ENCODE data around the gene RAD51B.

Gene RAD51B

DNA sequence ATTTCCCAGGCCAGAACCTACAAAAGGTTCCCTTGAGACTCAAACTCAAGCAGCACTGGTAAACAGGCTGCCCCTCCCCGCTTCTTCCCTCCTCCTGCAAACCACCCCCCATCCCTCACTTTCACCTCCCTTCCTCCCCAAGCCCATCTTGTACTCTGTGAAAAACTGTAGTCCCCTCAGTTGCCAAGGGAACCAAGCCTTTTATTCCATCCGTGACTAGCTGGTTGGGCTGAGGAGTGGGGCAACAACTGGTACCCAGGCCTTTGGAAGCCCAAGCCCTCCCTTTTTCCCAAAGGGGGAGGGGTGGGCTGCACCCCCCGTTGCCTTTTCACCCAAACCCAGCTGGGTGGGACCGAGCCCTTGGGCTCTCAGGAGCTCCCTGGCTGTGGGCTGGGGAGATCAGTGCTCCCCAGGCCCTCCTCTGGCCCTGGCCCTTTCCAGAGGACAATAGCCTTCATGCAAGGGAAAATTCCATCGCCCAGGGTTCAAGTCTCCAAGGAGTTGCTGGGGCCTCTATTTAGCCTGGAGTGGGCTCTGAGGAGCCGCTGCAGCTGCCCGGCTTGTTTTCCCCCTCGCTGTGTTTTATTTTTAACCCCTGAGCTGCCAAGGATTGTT is 911.3 kb downstream of the RAD51B start:
- no peak for DNase-seq

DNA sequence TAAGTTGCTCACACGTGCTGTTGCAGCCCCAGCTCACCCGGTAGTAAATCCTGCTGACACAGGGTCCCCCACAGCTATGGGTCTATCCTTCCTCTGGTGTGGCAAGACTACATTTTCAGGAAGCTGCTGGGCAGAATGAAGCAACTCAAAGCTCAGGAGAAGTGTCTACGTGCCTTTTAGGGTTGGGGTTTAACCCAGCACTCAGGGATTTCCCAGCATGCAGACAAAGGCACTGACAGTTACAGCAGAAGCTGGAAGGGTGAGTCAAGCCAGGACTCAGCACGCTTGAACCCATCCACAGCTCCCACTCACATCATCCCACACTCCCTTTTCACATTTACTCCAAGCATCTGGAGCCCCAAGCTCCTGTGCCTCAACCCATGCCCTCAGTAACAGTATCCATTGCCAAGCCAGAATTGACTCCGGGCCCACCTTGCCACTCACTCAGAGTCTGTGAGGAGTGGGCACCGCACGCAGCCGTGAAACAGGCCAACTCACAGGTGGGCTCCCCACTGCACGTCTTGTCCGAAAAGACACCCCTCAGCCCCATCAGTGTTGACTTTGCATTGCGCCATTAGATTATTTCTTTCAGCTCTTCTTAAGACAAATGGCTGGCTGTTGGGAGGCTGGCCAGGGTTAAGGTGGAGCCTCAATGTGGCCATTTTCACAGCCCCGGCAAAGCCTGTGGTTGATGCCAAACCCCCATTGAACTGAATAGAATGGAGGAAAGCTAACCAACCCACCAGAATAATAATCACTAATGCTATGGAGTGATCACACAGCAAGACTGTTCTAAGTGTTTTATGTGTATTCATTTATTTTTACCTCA is 913.7 kb downstream of the RAD51B start:
- no peak for DNase-seq

DNA sequence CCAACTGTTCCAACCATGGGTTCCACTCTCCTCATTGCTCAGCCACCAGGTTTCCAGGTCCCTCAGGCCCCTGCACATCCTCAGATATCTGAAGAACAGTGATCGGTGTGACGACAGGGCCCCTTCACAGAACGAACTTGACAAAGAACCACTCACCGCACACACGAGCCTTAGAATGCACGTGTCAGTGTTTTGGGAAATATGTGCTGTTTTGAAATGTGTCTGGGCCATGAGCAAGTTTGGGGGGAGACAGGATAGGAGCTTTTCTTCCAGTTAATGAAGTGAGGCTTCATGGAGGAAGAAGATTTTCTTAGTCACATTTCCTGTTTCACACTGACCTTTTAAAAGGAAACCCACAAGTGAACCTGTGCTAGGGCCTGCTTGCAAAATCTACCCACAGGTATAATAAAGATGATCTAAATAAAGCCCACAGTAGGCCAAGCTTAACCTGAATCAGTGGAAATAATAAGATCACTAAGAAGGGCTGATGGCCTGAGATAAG is 914.7 kb downstream of the RAD51B start:
- no peak for DNase-seq

DNA sequence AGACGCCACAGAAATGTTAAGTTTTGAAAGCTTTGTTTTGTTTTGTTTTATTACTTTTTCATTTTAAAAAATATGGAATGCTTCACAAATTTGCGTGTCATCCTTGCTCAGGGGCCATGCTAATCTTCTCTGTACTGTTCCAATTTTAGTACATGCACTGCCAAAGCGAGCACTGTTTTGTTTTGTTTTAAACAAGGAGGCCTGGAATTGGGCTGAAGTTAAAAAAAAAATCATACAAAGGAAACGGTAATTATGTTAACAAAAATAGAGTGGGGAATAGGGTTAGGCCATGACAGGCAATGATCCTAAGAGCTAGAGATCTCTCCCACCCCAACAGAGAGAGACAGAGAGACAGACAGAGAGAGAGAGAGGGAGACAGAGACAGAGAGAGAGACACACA is 916.3 kb downstream of the RAD51B start:
- DNase-seq = no peak

- no peak for DNase-seq
Measured at GRCh38 chr14:68736471-68736871, 916.9 kb downstream of the RAD51B start.

DNA sequence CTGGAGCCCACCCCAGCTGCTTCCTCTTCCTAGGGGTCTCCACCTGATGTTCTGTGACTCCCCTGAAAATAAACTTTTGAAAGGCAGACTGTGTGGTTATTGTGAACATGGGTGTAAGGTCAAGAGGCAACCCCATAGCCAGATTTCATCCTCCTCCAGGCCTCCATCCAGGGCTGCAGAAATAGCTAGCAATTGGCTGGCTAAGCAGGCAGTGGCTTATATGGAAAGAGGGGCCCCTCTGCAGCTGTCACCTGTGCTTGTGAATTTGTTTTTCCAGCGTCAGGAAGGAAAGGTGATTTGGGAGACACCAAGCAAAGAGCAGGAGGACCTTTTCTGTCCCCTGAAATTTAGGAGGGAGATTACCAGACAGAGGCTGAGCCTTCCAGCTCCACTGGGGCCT is 917.5 kb downstream of the RAD51B start:
- DNase-seq = no peak

- no peak for DNase-seq
Measured at GRCh38 chr14:68738559-68738958, 919.0 kb downstream of the RAD51B start.

DNA sequence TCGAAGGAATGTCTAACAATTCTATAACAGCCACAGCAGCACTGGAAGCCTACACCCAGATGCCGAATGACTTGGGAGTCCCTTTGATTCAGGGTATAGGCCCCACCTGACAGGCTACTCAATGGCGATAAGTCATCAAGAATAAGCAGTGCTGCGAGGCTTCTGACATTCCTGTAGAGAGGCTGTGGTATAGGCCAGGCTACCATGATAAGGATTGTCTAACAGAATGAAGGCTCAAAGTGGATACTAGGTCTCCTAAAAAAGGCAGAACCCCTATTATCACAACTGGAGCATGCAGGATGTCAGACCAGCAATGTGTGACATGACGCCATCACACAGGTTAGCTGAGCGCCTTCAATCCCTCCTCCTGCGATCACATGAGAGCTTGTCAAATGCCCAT is 920.1 kb downstream of the RAD51B start:
- DNase-seq = no peak

GRCh38 chr14:68740788-68741476 is 921.4 kb downstream of the RAD51B start:
- no peak for DNase-seq

GRCh38 chr14:68741477-68741791 is 921.9 kb downstream of the RAD51B start:
- DNase-seq = no peak

DNA sequence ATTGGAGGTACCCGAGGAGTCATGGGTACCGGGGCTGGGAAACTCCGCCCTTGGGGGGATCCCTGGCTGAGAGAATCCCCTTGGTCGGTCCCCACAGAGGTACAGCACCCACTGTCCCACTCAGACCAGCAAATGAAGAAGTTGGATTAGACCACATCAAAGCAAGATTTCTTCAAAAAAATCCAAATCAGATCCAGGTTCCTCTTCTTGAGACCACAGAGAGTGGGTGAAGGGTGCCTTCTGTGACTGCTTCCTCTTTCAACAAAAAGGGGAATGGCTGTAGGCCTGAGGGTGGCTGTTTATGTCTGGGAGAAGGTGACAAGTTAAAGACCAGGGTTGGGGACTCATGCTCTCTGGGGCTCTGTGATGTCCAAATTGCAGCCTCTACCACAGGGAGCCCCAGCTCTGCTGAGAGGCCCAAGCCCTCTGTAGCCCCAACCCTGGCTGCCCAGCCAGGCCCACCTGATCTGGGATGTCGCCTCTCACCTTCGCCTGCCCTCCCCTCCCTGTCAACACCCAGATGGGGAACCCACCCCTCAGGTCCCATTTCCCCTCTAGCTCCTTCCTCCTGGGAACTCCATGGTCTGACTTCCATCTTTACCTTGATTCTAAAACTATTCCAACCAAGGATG is 922.4 kb downstream of the RAD51B start:
- DNase-seq = no peak

DNA sequence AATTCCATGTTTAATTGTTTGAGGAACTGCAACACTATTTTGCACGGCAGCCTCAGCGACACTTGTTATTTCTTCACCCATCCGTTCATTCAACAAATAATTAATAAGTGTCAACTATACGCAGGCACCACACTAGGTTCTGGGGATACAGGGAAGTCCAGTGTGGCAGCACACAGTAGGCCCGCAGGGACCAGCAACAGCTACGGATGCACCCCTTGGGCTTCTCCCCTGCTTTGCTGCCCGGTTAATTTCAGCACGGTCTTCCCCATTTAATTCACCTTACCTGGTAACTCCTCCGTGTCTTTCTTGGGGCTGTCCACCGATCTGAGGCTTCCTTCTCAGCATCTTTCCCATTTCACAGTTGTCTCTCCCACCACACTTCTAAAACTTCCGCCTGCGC is 925.0 kb downstream of the RAD51B start:
- no peak for DNase-seq

GRCh38 chr14:68747393-68747792 is 927.8 kb downstream of the RAD51B start:
- DNase-seq = no peak

DNA sequence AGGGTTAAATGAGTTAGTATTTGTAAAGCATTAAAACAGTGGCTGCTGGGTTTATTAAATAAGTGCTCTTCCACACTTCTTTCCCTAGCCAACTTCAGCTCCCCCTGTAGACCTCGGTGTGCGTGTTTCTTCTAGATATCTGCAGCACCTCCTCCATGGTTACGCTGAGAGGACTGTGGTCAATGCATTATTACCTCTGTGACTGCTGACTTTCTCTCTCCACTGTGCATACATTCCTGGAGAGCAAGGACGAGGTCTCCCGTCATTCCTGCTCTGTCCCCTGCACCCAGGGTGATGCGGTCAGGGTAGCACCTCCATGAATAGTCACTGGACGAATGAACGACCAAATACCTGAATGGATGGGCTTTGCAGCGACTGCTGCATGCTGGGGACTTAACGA is 928.7 kb downstream of the RAD51B start:
- DNase-seq = no peak

GRCh38 chr14:68748691-68749090 is 929.1 kb downstream of the RAD51B start:
- no peak for DNase-seq

DNA sequence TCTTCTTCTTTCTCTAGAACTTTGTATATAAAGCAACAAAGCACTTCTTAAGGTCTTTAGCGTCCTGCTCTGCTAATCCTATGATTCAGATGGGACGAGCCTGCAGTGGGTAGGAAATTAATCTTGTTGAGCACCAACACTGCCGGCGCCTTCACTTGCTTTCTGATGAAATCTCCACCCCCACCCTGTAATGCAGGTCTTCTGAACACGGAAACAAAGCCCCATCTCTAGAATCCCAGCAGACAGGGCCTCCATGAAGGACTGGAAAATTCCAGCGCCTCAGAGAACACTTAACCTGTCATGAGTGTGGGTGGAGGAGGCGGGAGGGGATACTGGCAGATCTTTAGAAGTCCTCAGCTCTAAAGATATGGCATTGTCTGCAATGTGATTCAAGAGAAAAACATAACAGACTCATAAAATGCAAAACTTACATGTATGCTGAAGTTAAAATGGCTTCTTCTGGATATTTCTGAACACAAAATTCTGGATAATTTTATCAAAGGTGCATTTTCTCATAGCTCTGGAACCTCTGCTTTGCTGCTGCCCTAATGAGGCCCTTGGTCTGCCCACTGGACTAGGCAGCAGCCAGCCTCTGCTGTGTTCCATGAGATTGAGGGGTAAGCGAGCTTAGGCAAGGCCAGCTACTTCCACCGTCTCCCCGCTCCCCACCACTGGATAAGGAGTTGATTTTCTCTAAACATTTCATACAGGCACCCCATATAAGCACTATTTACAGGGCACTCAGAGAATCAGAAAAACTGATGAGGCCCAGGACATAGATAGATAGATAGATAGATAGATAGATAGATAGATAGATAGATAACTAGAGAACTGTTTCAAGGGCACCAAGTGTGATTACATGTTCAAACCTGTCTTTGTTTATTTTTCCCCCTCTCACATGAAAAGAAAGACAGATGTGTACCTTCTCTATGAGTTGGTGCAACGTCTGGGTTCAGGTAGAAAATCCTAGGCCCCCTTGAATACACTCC is 930.2 kb downstream of the RAD51B start:
- DNase-seq = no peak

DNA sequence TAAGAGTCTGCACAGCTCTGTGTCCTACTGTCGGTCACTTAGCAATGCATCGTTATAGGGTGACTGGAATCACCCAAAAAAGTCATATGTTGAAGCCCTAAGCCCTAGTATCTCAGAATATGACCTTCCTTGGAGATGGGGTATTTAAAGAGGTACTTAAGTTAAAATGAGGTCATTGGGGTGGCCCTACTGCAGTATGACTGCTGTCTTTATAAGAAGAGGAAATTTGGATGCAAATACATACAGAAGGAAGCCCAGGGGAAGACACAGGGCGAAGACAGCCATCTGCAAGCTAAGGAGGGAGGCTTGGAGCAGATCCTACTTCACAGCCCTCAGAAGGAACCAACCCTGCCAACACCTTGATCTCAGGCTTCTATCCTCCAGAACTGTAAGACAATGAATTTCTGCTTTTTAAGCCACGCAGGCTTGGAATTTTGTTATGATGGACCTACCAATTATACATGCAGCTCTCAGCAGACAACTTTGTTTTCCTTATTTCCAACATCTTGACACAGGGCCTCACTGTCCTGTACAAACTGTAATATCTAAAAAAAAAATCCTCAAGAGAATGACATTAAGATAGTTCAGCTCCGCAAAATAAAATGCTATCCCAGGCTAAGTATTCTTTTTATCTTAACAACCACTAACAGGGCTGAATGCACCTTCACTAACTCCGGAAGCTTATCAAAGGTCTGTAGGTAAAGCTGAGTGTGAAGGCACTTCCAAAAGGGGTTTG is 932.9 kb downstream of the RAD51B start:
- no peak for DNase-seq

DNA sequence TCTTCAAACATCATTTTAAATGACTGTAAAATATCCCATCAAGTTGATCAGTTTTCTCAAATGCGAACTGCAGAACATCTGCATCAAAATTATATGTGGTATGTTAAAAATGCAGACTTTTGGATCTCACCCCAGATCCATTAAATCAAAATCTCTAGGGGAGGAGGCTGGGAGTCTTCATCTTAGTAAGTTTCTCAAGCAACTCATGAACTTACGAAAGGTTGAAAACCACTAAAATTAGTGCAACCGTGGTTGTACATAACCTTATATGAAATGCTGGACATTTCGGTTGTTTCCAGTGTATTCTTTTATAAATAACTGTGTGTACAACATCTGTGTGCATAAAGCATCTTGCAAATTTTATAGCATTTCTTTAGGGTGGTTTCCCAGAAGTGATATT is 934.1 kb downstream of the RAD51B start:
- no peak for DNase-seq

- no peak for DNase-seq
Measured at GRCh38 chr14:68755016-68755353, 935.4 kb downstream of the RAD51B start.

DNA sequence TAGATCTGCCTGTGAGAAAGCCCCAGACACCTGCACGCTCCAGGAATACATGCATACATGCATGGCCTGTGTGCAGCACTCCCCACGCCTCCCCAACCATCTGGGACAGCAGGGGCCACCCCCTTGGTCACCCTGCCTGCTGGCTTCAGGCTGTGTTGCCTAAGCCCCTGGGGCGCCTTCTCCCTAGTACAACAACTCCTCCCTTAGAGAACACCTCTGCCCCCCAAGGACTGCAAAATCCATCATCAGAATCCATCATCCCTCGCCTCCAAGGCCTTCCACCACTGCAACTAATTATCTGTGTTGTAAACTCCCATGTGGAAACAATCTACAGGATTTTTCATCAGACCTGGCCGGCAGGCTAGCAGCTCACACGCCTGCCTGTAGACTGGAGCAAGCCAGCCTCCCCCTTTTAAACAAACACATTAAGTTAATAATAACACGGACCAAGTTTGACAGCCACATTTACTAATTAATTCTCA is 936.5 kb downstream of the RAD51B start:
- DNase-seq = no peak

GRCh38 chr14:68756734-68757133 is 937.2 kb downstream of the RAD51B start:
- no peak for DNase-seq
